Duodenal mucosa (tissue), 2 donors: Measurements from ENCODE around the gene RIPK4.

Experiments
- H3K27ac ChIP-seq: one replicate; pipeline ENCODE4 v1.7.0; 2013; ENCODE audit warnings: low read depth, low read length
- H3K27me3 ChIP-seq, 2 donors: one replicate each; pipeline ENCODE4 v1.7.0; 2013; ENCODE audit warnings: low read length in 2 of 2, control low read depth in 1 of 2; ENCODE audit not compliant: insufficient read depth in 2 of 2, control insufficient read depth in 1 of 2
- H3K36me3 ChIP-seq, 2 donors: one replicate each; pipeline ENCODE4 v1.7.0; 2013; ENCODE audit warnings: low read length in 2 of 2, control low read depth in 1 of 2; ENCODE audit not compliant: insufficient read depth in 2 of 2, control insufficient read depth in 1 of 2
- H3K4me1 ChIP-seq, 2 donors: one replicate each; pipeline ENCODE4 v1.7.0; 2013; ENCODE audit warnings: low read length in 2 of 2, control low read depth in 1 of 2; ENCODE audit not compliant: insufficient read depth in 2 of 2, control insufficient read depth in 1 of 2
- H3K4me3 ChIP-seq, 2 donors: one replicate each; pipeline ENCODE4 v1.7.0; 2013; ENCODE audit warnings: low read length in 2 of 2, low read depth in 1 of 2
- H3K9ac ChIP-seq, 2 donors: one replicate each; pipeline ENCODE4 v1.7.0; 2013; ENCODE audit warnings: low read length in 2 of 2, low read depth in 1 of 2
- H3K9me3 ChIP-seq, 2 donors: one replicate each; pipeline ENCODE4 v1.7.0; 2013; ENCODE audit warnings: low read length in 2 of 2, control low read depth in 1 of 2; ENCODE audit not compliant: control insufficient read depth in 1 of 2

Gene RIPK4

GRCh38 chr21:41755258-41755933, 11.5 kb downstream of the RIPK4 start:
- Histone ChIP-seq H3K9me3 (no peaks in the 10 kb centered on the region), H3K27me3 (no peaks in the 10 kb centered on the region), H3K27ac (no peak overlapping the region), H3K4me1 (peaks cover 15 to 18% of the 10 kb centered on the region in 2 donors), H3K36me3 (peaks cover 10 to 39% of the 10 kb centered on the region in 2 donors), H3K9ac (no peak overlapping the region), H3K4me3 (no peak overlapping the region)

GRCh38 chr21:41754479-41754891, 12.4 kb downstream of the RIPK4 start:
- H3K27me3 ChIP-seq = no peaks in the 10 kb centered on the region
- H3K9ac ChIP-seq = no peak overlapping the region
- peaks cover 15% of the 10 kb centered on the region in 2 donors for H3K4me1 ChIP-seq
- H3K27ac ChIP-seq = no peak overlapping the region
- H3K4me3 ChIP-seq = no peak overlapping the region
- H3K9me3 ChIP-seq = no peaks in the 10 kb centered on the region
- peaks cover 10 to 41% of the 10 kb centered on the region in 2 donors for H3K36me3 ChIP-seq

GRCh38 chr21:41753006-41753898, 13.6 kb downstream of the RIPK4 start:
- H3K4me3 ChIP-seq = no peak overlapping the region
- peaks cover 18 to 52% of the 10 kb centered on the region in 2 donors for H3K36me3 ChIP-seq
- no peaks in the 10 kb centered on the region for H3K27me3 ChIP-seq
- no peak overlapping the region for H3K27ac ChIP-seq
- no peak overlapping the region for H3K9ac ChIP-seq
- peaks cover 13 to 15% of the 10 kb centered on the region in 2 donors for H3K4me1 ChIP-seq
- no peaks in the 10 kb centered on the region for H3K9me3 ChIP-seq

- Histone ChIP-seq H3K4me1 (peaks cover 13 to 15% of the 10 kb centered on the region in 2 donors), H3K36me3 (peaks cover 20 to 52% of the 10 kb centered on the region in 2 donors), H3K4me3 (no peak overlapping the region), H3K9ac (no peak overlapping the region), H3K27me3 (no peaks in the 10 kb centered on the region), H3K27ac (no peak overlapping the region), H3K9me3 (no peaks in the 10 kb centered on the region)
Observed at GRCh38 chr21:41752231-41752681, 14.6 kb downstream of the RIPK4 start.

- H3K9me3 ChIP-seq = no peaks in the 10 kb centered on the region
- H3K9ac ChIP-seq = no peak overlapping the region
- H3K4me3 ChIP-seq = no peak overlapping the region
- peaks cover 13 to 15% of the 10 kb centered on the region in 2 donors for H3K4me1 ChIP-seq
- H3K36me3 ChIP-seq = peaks cover 24 to 48% of the 10 kb centered on the region in 2 donors
- no peaks in the 10 kb centered on the region for H3K27me3 ChIP-seq
- H3K27ac ChIP-seq = no peak overlapping the region
Observed at GRCh38 chr21:41751611-41752011, 15.2 kb downstream of the RIPK4 start.

GRCh38 chr21:41750532-41751151, 16.2 kb downstream of the RIPK4 start:
- no peaks in the 10 kb centered on the region for H3K9me3 ChIP-seq
- no peak overlapping the region for H3K4me3 ChIP-seq
- H3K36me3 ChIP-seq = peaks cover 20 to 45% of the 10 kb centered on the region in 2 donors
- H3K9ac ChIP-seq = no peak overlapping the region
- H3K27ac ChIP-seq = no peak overlapping the region
- peaks cover 13 to 15% of the 10 kb centered on the region in 2 donors for H3K4me1 ChIP-seq
- no peaks in the 10 kb centered on the region for H3K27me3 ChIP-seq

GRCh38 chr21:41750051-41750450, 16.8 kb downstream of the RIPK4 start:
- Histone ChIP-seq H3K36me3 (peaks cover 17 to 41% of the 10 kb centered on the region in 2 donors), H3K9ac (no peak overlapping the region), H3K27ac (no peak overlapping the region)

GRCh38 chr21:41749286-41749685, 17.6 kb downstream of the RIPK4 start:
- no peaks in the 10 kb centered on the region for H3K9me3 ChIP-seq
- no peaks in the 10 kb centered on the region for H3K27me3 ChIP-seq
- H3K4me1 ChIP-seq = peaks cover 13 to 15% of the 10 kb centered on the region in 2 donors
- H3K9ac ChIP-seq = no peak overlapping the region
- H3K27ac ChIP-seq = no peak overlapping the region
- H3K36me3 ChIP-seq = peaks cover 17 to 41% of the 10 kb centered on the region in 2 donors
- no peak overlapping the region for H3K4me3 ChIP-seq

More at GRCh38 chr21:41750051-41750450, 16.8 kb downstream of the RIPK4 start:
- H3K27me3 ChIP-seq = no peaks in the 10 kb centered on the region
- H3K9me3 ChIP-seq = no peaks in the 10 kb centered on the region
- H3K4me1 ChIP-seq = peaks cover 13 to 15% of the 10 kb centered on the region in 2 donors
- no peak overlapping the region for H3K4me3 ChIP-seq

- H3K4me1 ChIP-seq = peaks cover 13 to 21% of the 10 kb centered on the region in 2 donors
- peaks cover 22 to 48% of the 10 kb centered on the region in 2 donors for H3K36me3 ChIP-seq
- no peak overlapping the region for H3K9ac ChIP-seq
- no peak overlapping the region for H3K27ac ChIP-seq
- H3K27me3 ChIP-seq = no peaks in the 10 kb centered on the region
- H3K4me3 ChIP-seq = no peak overlapping the region
- no peaks in the 10 kb centered on the region for H3K9me3 ChIP-seq
Observed at GRCh38 chr21:41747943-41748738, 18.7 kb downstream of the RIPK4 start.
